Stimulated activated naive B cell treated with anti-CD40 and anti-IgM and Interleukin-4, amounts not matched to agents 10 μg/mL and 1 μg/mL and 100 μg/mL, for 72 hours (primary cell): ENCODE results near the gene FOXI1.

Experiments used
- ATAC-seq, 2 donors: fragments of 150-1000 bp; cut with Tn5 transposase; replicated peaks; 2 replicates each; pipeline ENCODE4 v1.10.0; 2021; ENCODE audit warnings: moderate library complexity in 1 of 2
- DNase-seq: peaks from one replicate; pipeline ENCODE4 v3.0.0; 2021
- H3K27ac Mint-ChIP-seq: one replicate; pipeline ENCODE4 v1.8.0; 2022; ENCODE audit warnings: mild to moderate bottlenecking, mixed read lengths
- H3K27me3 Mint-ChIP-seq, 2 donors: one replicate each; pipeline ENCODE4 v1.8.0; 2022; ENCODE audit warnings: mixed read lengths in 2 of 2
- H3K36me3 Mint-ChIP-seq, 2 donors: one replicate each; pipeline ENCODE4 v1.8.0; 2022; ENCODE audit warnings: mixed read lengths in 2 of 2, mild to moderate bottlenecking in 1 of 2
- H3K4me1 Mint-ChIP-seq, 2 donors: one replicate each; pipeline ENCODE4 v1.8.0; 2022; ENCODE audit warnings: mixed read lengths in 2 of 2, mild to moderate bottlenecking in 1 of 2
- H3K4me3 Mint-ChIP-seq, 2 donors: one replicate each; pipeline ENCODE4 v1.8.0; 2022; ENCODE audit warnings: mild to moderate bottlenecking in 2 of 2, mixed read lengths in 2 of 2, moderate library complexity in 1 of 2
- H3K9me3 Mint-ChIP-seq, 2 donors: one replicate each; pipeline ENCODE4 v1.8.0; 2022; ENCODE audit warnings: mixed read lengths in 2 of 2, mild to moderate bottlenecking in 1 of 2

Gene FOXI1

DNA sequence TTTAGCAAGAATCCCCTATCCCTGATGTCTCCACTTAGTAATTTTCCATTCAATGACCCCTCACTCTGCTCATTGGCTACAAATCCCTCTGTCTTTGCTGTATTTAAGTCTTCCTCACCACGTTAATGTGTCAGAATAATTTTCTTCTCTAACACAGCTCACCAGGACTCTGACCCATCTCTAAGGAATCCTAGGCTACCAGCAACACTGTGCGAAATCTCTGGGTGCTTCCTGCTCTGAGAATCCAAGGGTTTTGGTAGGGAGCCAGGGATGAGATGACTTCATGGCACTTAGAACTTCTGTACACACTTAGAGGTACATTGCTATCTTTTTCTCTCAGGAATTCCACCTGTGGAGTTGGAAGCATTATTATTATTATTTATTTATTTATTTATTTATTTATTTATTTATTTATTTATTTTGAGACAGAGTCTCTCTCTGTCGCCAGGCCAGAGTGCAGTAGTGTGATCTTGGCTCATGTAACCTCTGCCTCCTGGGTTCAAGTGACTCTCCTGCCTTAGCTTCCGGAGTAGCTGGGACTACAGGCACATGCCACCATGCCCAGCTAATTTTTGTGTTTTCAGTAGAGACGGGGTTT is 53.5 kb downstream of the FOXI1 start:
- no peak overlapping the region for H3K4me3 Mint-ChIP-seq
- H3K4me1 Mint-ChIP-seq = peaks cover 0 to 2% of the 10 kb centered on the region in 2 donors
- no peak overlapping the region for H3K27ac Mint-ChIP-seq

More for the DNA sequence above, 53.5 kb downstream of the FOXI1 start:
- ATAC-seq = no peak
- Mint-ChIP-seq H3K36me3 (no peaks in the 10 kb centered on the region), H3K9me3 (no peaks in the 10 kb centered on the region), H3K27me3 (no peaks in the 10 kb centered on the region)
- DNase-seq = no peak
